Measurements from ENCODE around the gene LYPD6. TPM values are rescaled to one million over a fixed set of nuclear protein-coding genes. Genes with fewer than 3 reads are reported as not detected.

The LYPD6 gene, protein sequence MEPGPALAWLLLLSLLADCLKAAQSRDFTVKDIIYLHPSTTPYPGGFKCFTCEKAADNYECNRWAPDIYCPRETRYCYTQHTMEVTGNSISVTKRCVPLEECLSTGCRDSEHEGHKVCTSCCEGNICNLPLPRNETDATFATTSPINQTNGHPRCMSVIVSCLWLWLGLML
- 3.9 TPM for polyA plus RNA-seq (2013, experiment 1 of 2)
- 4.8 TPM for polyA plus RNA-seq (2013, experiment 2 of 2)

DNA sequence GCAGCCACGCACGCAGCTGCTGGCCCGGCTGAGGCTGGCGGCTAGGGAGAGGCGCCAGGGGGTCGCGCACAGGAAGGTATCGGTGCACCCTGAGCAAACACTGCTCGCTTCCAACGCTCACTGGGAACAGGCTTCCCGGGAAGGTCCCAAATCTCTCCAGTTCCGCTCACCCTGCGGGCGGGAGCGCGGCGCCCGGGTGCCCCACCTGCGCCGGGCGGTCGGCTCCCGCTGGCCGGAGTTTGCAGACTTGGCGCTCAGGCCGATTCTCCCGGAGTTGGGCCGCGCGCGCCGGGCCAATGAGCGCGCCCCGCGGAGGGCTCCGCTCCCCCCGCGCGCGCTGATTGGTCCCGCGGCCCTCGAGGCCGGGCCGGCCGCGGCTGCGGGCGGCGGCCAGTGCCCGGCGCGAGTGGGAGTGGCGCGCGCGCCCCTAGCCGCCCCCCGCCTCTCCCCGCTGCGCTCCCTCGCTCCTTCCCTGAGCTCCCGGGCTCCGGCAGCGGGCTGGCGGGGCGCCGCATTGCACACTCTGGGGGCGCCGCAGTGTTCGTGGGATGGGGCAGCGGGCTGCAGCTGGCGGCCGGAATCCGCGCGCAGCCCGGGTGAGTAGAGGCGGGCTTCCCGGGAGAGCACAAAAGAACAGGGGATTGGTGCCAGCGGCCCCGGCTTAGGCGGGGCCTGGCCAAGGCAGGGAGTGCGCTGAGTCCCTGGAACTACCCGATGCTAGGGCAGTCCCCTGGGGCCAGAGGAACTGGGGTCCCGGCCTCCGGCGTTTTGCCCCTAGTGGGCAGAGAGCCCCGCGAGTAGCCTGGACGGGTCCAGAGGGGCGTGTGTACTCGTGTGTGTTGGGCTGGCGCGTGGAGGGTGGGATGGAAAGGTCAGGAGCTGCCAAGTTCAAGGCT is at the start of gene LYPD6:
Gene LYPD6, plus strand, starts transcription at position 461 of the 896 bp plus-strand sequence. CDS start 107,122 bp downstream, outside the sequence.
- Histone ChIP-seq H3K36me3 (ENCODE audit: insufficient read depth, low read length) (no peaks in the 10 kb centered on the region), H3K27me3 (ENCODE audit: insufficient read depth, low read length) (peaks cover 28% of the 10 kb centered on the region), H3K9me3 (ENCODE audit: insufficient read depth, low read depth, low read length) (no peaks in the 10 kb centered on the region), H3K27ac (ENCODE audit: low read depth, low read length) (peak within 1 kb of the TSS; percentile 18; the same call in 1 of the 2 replicates), H3K4me1 (ENCODE audit: insufficient read depth, low read length) (peaks cover 5% of the 10 kb centered on the region), H3K9ac (ENCODE audit: low read depth, low read length) (peak within 1 kb of the TSS; percentile 70), H3K4me3 (ENCODE audit: low read length) (peak within 1 kb of the TSS; percentile 93)
- WGBS: under 1% methylated on average over 96 of the region's 96 CpGs

GRCh38 chr2:149281441-149281840 is 48.9 kb upstream of the LYPD6 start:
- 93% methylated on average over 3 of the region's 3 CpGs for WGBS
- no peak overlapping the region for H3K9ac ChIP-seq (ENCODE audit: low read depth, low read length)
- H3K4me1 ChIP-seq (ENCODE audit: insufficient read depth, low read length): no peaks in the 10 kb centered on the region
- no peak overlapping the region for H3K4me3 ChIP-seq (ENCODE audit: low read length)
- no peaks in the 10 kb centered on the region for H3K9me3 ChIP-seq (ENCODE audit: insufficient read depth, low read depth, low read length)
- H3K27ac ChIP-seq (ENCODE audit: low read depth, low read length): no peak overlapping the region
- H3K36me3 ChIP-seq (ENCODE audit: insufficient read depth, low read length): no peaks in the 10 kb centered on the region
- no peaks in the 10 kb centered on the region for H3K27me3 ChIP-seq (ENCODE audit: insufficient read depth, low read length)

GRCh38 chr2:149290662-149291061 is 39.7 kb upstream of the LYPD6 start:
- Histone ChIP-seq H3K27me3 (ENCODE audit: insufficient read depth, low read length) (peaks cover 3% of the 10 kb centered on the region; the same call in 1 of the 2 replicates), H3K9ac (ENCODE audit: low read depth, low read length) (peak overlapping the region; percentile 22; the same call in 1 of the 2 replicates)
- 69% methylated on average over 2 of the region's 2 CpGs for WGBS

DNA sequence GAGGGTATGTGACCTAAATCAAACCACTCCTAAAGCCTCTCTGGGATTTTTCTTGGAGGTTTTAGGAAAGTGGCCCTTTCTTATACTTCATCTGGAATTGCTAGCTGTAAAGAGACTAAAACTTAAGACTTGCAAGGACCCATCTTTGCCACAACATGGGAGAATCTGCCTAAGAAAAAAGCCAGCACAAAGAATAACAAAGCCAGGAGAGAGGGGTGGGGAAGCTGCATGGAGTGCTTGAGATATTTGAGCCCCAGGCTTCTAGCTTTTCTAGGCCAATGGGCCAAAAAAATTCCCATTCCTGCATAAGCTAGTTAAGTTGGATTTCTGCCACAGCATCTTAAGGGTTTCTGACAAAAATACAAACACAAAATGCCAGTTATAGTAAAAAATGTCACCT is 38.5 kb upstream of the LYPD6 start:
- Histone ChIP-seq H3K27me3 (ENCODE audit: insufficient read depth, low read length) (peaks cover 3% of the 10 kb centered on the region; the same call in 1 of the 2 replicates), H3K9me3 (ENCODE audit: insufficient read depth, low read depth, low read length) (no peaks in the 10 kb centered on the region), H3K4me3 (ENCODE audit: low read length) (no peak overlapping the region), H3K4me1 (ENCODE audit: insufficient read depth, low read length) (peaks cover 42% of the 10 kb centered on the region), H3K27ac (ENCODE audit: low read depth, low read length) (peak overlapping the region; percentile 95), H3K36me3 (ENCODE audit: insufficient read depth, low read length) (no peaks in the 10 kb centered on the region), H3K9ac (ENCODE audit: low read depth, low read length) (no peak overlapping the region)

More at GRCh38 chr2:149290662-149291061, 39.7 kb upstream of the LYPD6 start:
- Histone ChIP-seq H3K27ac (ENCODE audit: low read depth, low read length) (peak overlapping the region; percentile 95; the same call in 1 of the 2 replicates), H3K36me3 (ENCODE audit: insufficient read depth, low read length) (no peaks in the 10 kb centered on the region), H3K9me3 (ENCODE audit: insufficient read depth, low read depth, low read length) (no peaks in the 10 kb centered on the region), H3K4me1 (ENCODE audit: insufficient read depth, low read length) (peaks cover 42% of the 10 kb centered on the region), H3K4me3 (ENCODE audit: low read length) (no peak overlapping the region)

DNA sequence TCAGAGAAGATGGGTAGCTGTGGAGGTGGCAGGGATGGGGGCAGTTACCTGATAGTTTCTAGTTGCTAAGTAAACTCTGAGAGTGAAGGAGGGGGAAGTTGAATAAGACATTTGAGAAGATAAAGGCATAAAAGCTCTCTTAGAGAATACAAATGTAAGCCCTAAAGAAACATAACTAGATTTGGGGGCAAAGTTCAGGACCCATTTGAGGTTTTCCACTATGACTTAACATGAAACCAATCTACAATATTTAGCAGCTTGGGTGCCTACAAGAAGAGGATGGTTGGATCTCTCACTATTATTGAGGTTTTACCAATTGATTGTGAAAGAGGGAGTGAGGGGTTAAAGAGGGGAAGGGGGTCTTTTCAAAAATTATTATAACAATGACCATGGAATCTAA is 34.4 kb upstream of the LYPD6 start:
- H3K4me1 ChIP-seq (ENCODE audit: insufficient read depth, low read length): peaks cover 28% of the 10 kb centered on the region
- H3K27me3 ChIP-seq (ENCODE audit: insufficient read depth, low read length): peaks cover 3% of the 10 kb centered on the region; the same call in 1 of the 2 replicates
- no peak overlapping the region for H3K4me3 ChIP-seq (ENCODE audit: low read length)
- H3K36me3 ChIP-seq (ENCODE audit: insufficient read depth, low read length): no peaks in the 10 kb centered on the region
- H3K9me3 ChIP-seq (ENCODE audit: insufficient read depth, low read depth, low read length): no peaks in the 10 kb centered on the region
- H3K9ac ChIP-seq (ENCODE audit: low read depth, low read length): no peak overlapping the region
- no peak overlapping the region for H3K27ac ChIP-seq (ENCODE audit: low read depth, low read length)

GRCh38 chr2:149307014-149307413 is 23.4 kb upstream of the LYPD6 start:
- H3K9ac ChIP-seq (ENCODE audit: low read depth, low read length): no peak overlapping the region
- no peaks in the 10 kb centered on the region for H3K9me3 ChIP-seq (ENCODE audit: insufficient read depth, low read depth, low read length)
- H3K27me3 ChIP-seq (ENCODE audit: insufficient read depth, low read length): no peaks in the 10 kb centered on the region
- 0 out of 2 replicates have a peak, but pooled peaks cover 5% of the 10 kb centered on the region for H3K4me1 ChIP-seq (ENCODE audit: insufficient read depth, low read length)
- no peak overlapping the region for H3K27ac ChIP-seq (ENCODE audit: low read depth, low read length)
- H3K4me3 ChIP-seq (ENCODE audit: low read length): no peak overlapping the region
- no peaks in the 10 kb centered on the region for H3K36me3 ChIP-seq (ENCODE audit: insufficient read depth, low read length)
- 68% methylated on average over 5 of the region's 5 CpGs for WGBS

DNA sequence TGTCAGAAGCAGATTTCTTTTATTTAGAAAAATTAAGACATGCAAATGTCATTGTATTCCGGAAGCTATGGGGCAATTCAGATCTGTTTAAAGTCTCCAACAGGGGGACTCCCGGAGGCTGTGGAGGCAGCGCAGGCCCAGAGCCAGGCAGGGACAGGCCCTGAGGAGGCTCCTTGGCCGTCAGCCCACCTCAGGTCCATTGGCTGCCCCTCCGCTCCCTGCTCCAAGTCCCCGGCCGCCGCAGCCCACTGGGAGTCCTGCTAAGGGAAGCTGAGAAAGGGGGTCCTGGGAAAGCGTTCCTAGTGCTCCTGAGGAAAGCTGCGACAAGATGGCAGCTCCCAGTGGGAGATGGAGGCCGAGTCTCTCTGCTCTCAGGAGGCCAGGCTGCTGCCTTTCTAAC is 20.0 kb upstream of the LYPD6 start:
- no peaks in the 10 kb centered on the region for H3K36me3 ChIP-seq (ENCODE audit: insufficient read depth, low read length)
- 94% methylated on average over 11 of the region's 11 CpGs for WGBS
- no peaks in the 10 kb centered on the region for H3K9me3 ChIP-seq (ENCODE audit: insufficient read depth, low read depth, low read length)
- H3K27ac ChIP-seq (ENCODE audit: low read depth, low read length): no peak overlapping the region
- no peak overlapping the region for H3K4me3 ChIP-seq (ENCODE audit: low read length)
- H3K27me3 ChIP-seq (ENCODE audit: insufficient read depth, low read length): no peaks in the 10 kb centered on the region
- H3K9ac ChIP-seq (ENCODE audit: low read depth, low read length): no peak overlapping the region
- H3K4me1 ChIP-seq (ENCODE audit: insufficient read depth, low read length): peaks cover 23% of the 10 kb centered on the region

DNA sequence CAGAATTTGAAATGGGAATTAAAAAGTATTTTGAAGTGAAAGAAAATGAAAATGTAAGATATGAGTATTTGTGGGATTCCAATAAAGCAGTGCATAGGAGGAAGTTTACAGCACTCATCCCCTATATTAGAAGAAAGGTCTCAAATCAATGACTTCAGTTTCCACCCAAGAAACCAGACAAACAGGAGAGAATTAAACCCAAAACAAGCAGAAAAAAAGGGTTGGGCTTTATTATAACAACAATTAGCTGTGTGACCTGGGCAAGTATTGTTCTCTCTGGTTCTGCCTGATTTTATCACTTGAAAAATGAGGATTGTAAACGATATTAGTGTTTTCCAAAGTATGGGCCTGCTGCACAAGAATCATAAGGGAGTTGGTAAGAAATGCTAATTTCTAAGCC is 18.3 kb upstream of the LYPD6 start:
- H3K4me3 ChIP-seq (ENCODE audit: low read length): no peak overlapping the region
- 89% methylated on average over 1 of the region's 1 CpG for WGBS
- no peaks in the 10 kb centered on the region for H3K36me3 ChIP-seq (ENCODE audit: insufficient read depth, low read length)
- H3K27me3 ChIP-seq (ENCODE audit: insufficient read depth, low read length): no peaks in the 10 kb centered on the region
- H3K27ac ChIP-seq (ENCODE audit: low read depth, low read length): no peak overlapping the region
- peaks cover 23% of the 10 kb centered on the region for H3K4me1 ChIP-seq (ENCODE audit: insufficient read depth, low read length)
- no peaks in the 10 kb centered on the region for H3K9me3 ChIP-seq (ENCODE audit: insufficient read depth, low read depth, low read length)
- H3K9ac ChIP-seq (ENCODE audit: low read depth, low read length): no peak overlapping the region

GRCh38 chr2:149313512-149313972 is 16.8 kb upstream of the LYPD6 start:
- Histone ChIP-seq H3K27me3 (ENCODE audit: insufficient read depth, low read length) (no peaks in the 10 kb centered on the region), H3K9ac (ENCODE audit: low read depth, low read length) (no peak overlapping the region), H3K4me3 (ENCODE audit: low read length) (no peak overlapping the region), H3K27ac (ENCODE audit: low read depth, low read length) (no peak overlapping the region), H3K4me1 (ENCODE audit: insufficient read depth, low read length) (peaks cover 18% of the 10 kb centered on the region), H3K9me3 (ENCODE audit: insufficient read depth, low read depth, low read length) (no peaks in the 10 kb centered on the region), H3K36me3 (ENCODE audit: insufficient read depth, low read length) (no peaks in the 10 kb centered on the region)
- 36% methylated on average over 8 of the region's 8 CpGs for WGBS

DNA sequence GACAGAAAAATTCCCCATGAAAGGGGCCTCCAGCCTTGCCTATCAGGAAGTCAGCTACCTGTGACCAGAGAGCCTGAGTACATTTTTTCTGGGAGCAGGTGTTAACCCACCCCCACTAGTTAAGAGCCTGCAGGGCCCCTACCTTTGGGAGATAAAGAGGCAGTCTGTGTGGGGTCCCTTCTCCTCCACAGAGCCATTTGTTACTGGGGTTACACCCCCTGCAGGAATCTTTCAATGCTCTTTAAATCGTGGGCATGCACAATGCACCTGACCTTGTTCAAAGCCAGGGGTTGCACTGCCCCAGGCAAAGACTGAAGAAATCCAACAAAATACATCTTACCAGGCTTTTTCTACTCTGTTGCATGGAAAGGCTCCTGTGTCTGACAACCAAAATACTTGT is 15.7 kb upstream of the LYPD6 start:
- WGBS: 13% methylated on average over 1 of the region's 1 CpG
- no peak overlapping the region for H3K9ac ChIP-seq (ENCODE audit: low read depth, low read length)
- H3K36me3 ChIP-seq (ENCODE audit: insufficient read depth, low read length): no peaks in the 10 kb centered on the region
- H3K27me3 ChIP-seq (ENCODE audit: insufficient read depth, low read length): no peaks in the 10 kb centered on the region
- H3K4me3 ChIP-seq (ENCODE audit: low read length): no peak overlapping the region
- no peak overlapping the region for H3K27ac ChIP-seq (ENCODE audit: low read depth, low read length)
- H3K9me3 ChIP-seq (ENCODE audit: insufficient read depth, low read depth, low read length): no peaks in the 10 kb centered on the region
- H3K4me1 ChIP-seq (ENCODE audit: insufficient read depth, low read length): peaks cover 18% of the 10 kb centered on the region

DNA sequence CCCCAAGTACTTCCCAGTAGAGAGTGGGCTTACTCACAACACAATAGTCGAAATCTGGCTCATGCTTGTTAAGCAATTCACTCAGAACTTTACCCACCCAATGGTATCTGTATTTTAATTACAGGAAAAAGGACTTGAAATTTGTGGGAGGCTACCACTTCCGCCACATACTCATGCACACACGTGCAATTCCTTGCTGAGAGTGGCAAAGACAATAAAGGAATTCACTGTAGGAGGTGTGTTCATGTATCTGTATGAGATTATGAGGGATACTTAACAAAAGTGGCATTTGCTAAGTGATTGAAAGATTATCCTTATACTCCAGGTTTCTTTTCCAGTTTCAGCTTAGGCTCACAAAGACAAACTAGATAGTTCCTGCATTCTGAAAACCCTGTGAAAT is 14.9 kb upstream of the LYPD6 start:
- H3K4me3 ChIP-seq (ENCODE audit: low read length): no peak overlapping the region
- no peak overlapping the region for H3K9ac ChIP-seq (ENCODE audit: low read depth, low read length)
- H3K27ac ChIP-seq (ENCODE audit: low read depth, low read length): no peak overlapping the region
- no peaks in the 10 kb centered on the region for H3K9me3 ChIP-seq (ENCODE audit: insufficient read depth, low read depth, low read length)
- H3K36me3 ChIP-seq (ENCODE audit: insufficient read depth, low read length): no peaks in the 10 kb centered on the region
- H3K27me3 ChIP-seq (ENCODE audit: insufficient read depth, low read length): no peaks in the 10 kb centered on the region
- H3K4me1 ChIP-seq (ENCODE audit: insufficient read depth, low read length): peaks cover 18% of the 10 kb centered on the region
- WGBS: 93% methylated on average over 3 of the region's 3 CpGs
